Uterus (tissue), 4 donors: ENCODE results near the gene WSCD2. TPM values are rescaled to one million over a fixed set of nuclear protein-coding genes. Genes with fewer than 3 reads are reported as not detected.

Experiments
- DNase-seq, 2 donors: peaks; one replicate each; pipeline ENCODE4 v3.0.0-alpha.2; 2019 to 2020
- H3K27ac ChIP-seq, 2 donors: fragments of 200-600 bp; sonication (generic); 1 replicate in 1 of 2; 2 replicates in 1 of 2; pipeline ENCODE4 v1.5.1; 2016 to 2018
- H3K27me3 ChIP-seq, 2 donors: fragments of 200-600 bp; sonication (generic); one replicate each; pipeline ENCODE4 v1.5.1; 2018 to 2019; ENCODE audit warnings: control low read depth in 1 of 2
- H3K36me3 ChIP-seq, 2 donors: fragments of 200-600 bp; sonication (generic); one replicate each; pipeline ENCODE4 v1.5.1; 2019; ENCODE audit warnings: control low read depth in 1 of 2
- H3K4me1 ChIP-seq, 2 donors: fragments of 200-600 bp; sonication (generic); one replicate each; pipeline ENCODE4 v1.5.1; 2018 to 2019; ENCODE audit warnings: control low read depth in 1 of 2
- H3K4me3 ChIP-seq, 2 donors: fragments of 200-600 bp; sonication (generic); 1 replicate in 1 of 2; 2 replicates in 1 of 2; pipeline ENCODE4 v1.5.1; 2018 to 2019; ENCODE audit warnings: mild to moderate bottlenecking in 1 of 2
- H3K9me3 ChIP-seq, 2 donors: fragments of 200-600 bp; sonication (generic); one replicate each; pipeline ENCODE4 v1.5.1; 2019; ENCODE audit warnings: control low read depth in 1 of 2
- CTCF ChIP-seq, 4 experiments: fragments of 200-600 bp in 2 of 4; fragments of 450-650 bp in 2 of 4; sonication (generic) in 2 of 4; IDR thresholded peaks; one replicate each; pipeline ENCODE4 v1.5.1; 2016 to 2019; ENCODE audit warnings: antibody characterized with exemption in 4 of 4, mild to moderate bottlenecking in 2 of 4, moderate library complexity in 1 of 4
- POLR2A ChIP-seq, 2 donors: fragments of 450-650 bp; IDR thresholded peaks; one replicate each; pipeline ENCODE4 v1.6.1; 2016; ENCODE audit warnings: antibody characterized with exemption in 2 of 2, mild to moderate bottlenecking in 1 of 2, moderate library complexity in 1 of 2
- intact Hi-C: fragments of 100-400 bp; cut with DNase I; formaldehyde crosslinking; loops from one replicate; pipeline ENCODE4 v1.15.1; 2023; ENCODE audit warnings: low total_unique reads
- total RNA-seq, 4 donors: library from RNA; depleted of rRNA in 3 of 4; stranded (reverse); fragments of >200 nt in 3 of 4; gene quantifications; one replicate each; pipeline versions ENCODE4 v1.1.0 to v1.2.4, GENCODE V29; 2014 to 2023
- donor health status: DM: yes; HTN: yes; CAD: no.

Gene WSCD2
- total RNA-seq, 4 donors from 2014 or later, result 3.3 to 65.3 (median 17.2) TPM

- intact Hi-C loops, result loop anchor here (5.0 kb wide), 1 partner anchor 97 kb away; no protein-coding TSS in a partner anchor
- DNase-seq, result peak; percentile 31 to 35
Measured at GRCh38 chr12:108193917-108194316, 64.8 kb downstream of the WSCD2 start.

GRCh38 chr12:108194585-108194984 lies 65.5 kb downstream of the WSCD2 start:
- H3K27me3 ChIP-seq, result no peaks in the 10 kb centered on the region
- H3K9me3 ChIP-seq, result no peaks in the 10 kb centered on the region
- no peaks in the 10 kb centered on the region for H3K36me3 ChIP-seq
- intact Hi-C loops, result loop anchor here (5.0 kb wide), 1 partner anchor 97 kb away; no protein-coding TSS in a partner anchor
- DNase-seq, result no peak
- H3K4me3 ChIP-seq, result no peak overlapping the region
- no peak overlapping the region for H3K27ac ChIP-seq
- no peak for TF ChIP-seq CTCF (IDR thresholded peaks at IDR 0.05)
- no peak for TF ChIP-seq POLR2A (IDR thresholded peaks at IDR 0.05)
- no peaks in the 10 kb centered on the region for H3K4me1 ChIP-seq

More at GRCh38 chr12:108193917-108194316, 64.8 kb downstream of the WSCD2 start:
- TF ChIP-seq CTCF (IDR thresholded peaks at IDR 0.05) (peak; percentile 61 to 72 (median 68)), POLR2A (IDR thresholded peaks at IDR 0.05) (no peak)
- Histone ChIP-seq H3K4me3 (no peak overlapping the region), H3K9me3 (no peaks in the 10 kb centered on the region), H3K36me3 (no peaks in the 10 kb centered on the region), H3K27me3 (no peaks in the 10 kb centered on the region), H3K27ac (no peak overlapping the region), H3K4me1 (no peaks in the 10 kb centered on the region)

GRCh38 chr12:108196319-108196718 lies 67.2 kb downstream of the WSCD2 start:
- Histone ChIP-seq H3K27me3 (no peaks in the 10 kb centered on the region), H3K9me3 (no peaks in the 10 kb centered on the region), H3K36me3 (no peaks in the 10 kb centered on the region), H3K4me1 (no peaks in the 10 kb centered on the region), H3K27ac (no peak overlapping the region), H3K4me3 (no peak overlapping the region)
- TF ChIP-seq CTCF (IDR thresholded peaks at IDR 0.05) (no peak), POLR2A (IDR thresholded peaks at IDR 0.05) (no peak)
- intact Hi-C loops, result no loop called here
- DNase-seq, result no peak

- no peak overlapping the region for H3K27ac ChIP-seq
- no peaks in the 10 kb centered on the region for H3K9me3 ChIP-seq
- H3K4me1 ChIP-seq, result no peaks in the 10 kb centered on the region
- no peak for DNase-seq
- H3K4me3 ChIP-seq, result no peak overlapping the region
- H3K36me3 ChIP-seq, result no peaks in the 10 kb centered on the region
- no peak for TF ChIP-seq POLR2A (IDR thresholded peaks at IDR 0.05)
- TF ChIP-seq CTCF (IDR thresholded peaks at IDR 0.05), result no peak
- no peaks in the 10 kb centered on the region for H3K27me3 ChIP-seq
- intact Hi-C loops, result no loop called here
Measured at GRCh38 chr12:108196921-108197320, 67.8 kb downstream of the WSCD2 start.

- Histone ChIP-seq H3K4me3 (no peak overlapping the region), H3K27ac (no peak overlapping the region), H3K27me3 (no peaks in the 10 kb centered on the region), H3K36me3 (no peaks in the 10 kb centered on the region), H3K9me3 (no peaks in the 10 kb centered on the region), H3K4me1 (no peaks in the 10 kb centered on the region)
- no peak for DNase-seq
- TF ChIP-seq CTCF (IDR thresholded peaks at IDR 0.05) (no peak), POLR2A (IDR thresholded peaks at IDR 0.05) (no peak)
- intact Hi-C loops, result no loop called here
Measured at GRCh38 chr12:108198043-108198442, 69.0 kb downstream of the WSCD2 start.
